Measurements from ENCODE around the gene PLXDC2.

PLXDC2 gene

DNA sequence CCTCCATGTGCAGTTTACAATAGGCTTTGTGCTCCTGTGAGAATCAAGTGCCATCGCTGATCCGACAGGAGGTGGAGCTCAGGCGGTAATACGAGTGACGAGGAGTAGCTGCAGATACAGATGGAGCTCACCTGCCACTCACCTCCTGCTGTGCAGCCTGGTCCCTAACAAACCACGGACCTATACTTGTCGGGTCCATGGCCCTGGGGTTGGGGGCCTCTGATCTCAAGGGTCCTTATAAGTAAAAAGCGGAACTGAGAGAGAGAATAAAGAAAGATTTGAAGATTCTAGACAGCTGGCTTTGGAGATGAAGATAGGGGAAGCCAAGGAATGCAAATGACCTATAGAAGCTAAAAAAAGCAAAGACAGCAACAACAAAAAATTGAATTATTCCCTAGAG lies 130.6 kb downstream of the PLXDC2 start:
- Histone ChIP-seq H2BK120ac (ENCODE audit: low read depth, low read length) (no peak overlapping the region), H3K79me1 (ENCODE audit: low read length) (no peaks in the 10 kb centered on the region), H3K4ac (ENCODE audit: low read depth, low read length) (no peak overlapping the region), H3K79me2 (ENCODE audit: control insufficient read depth, insufficient read depth, low read length) (no peaks in the 10 kb centered on the region), H4K8ac (ENCODE audit: low read depth, low read length) (no peak overlapping the region), H3K23ac (ENCODE audit: low read length) (no peak overlapping the region), H3K36me3 (ENCODE audit: control insufficient read depth, insufficient read depth, low read length) (no peaks in the 10 kb centered on the region), H2BK15ac (replicated peaks; ENCODE audit: low read depth) (no peak overlapping the region), H4K5ac (ENCODE audit: low read length) (no peak overlapping the region), H3K4me2 (ENCODE audit: low read length) (no peak overlapping the region), H3K56ac (ENCODE audit: low read length) (no peak overlapping the region), H3K9ac (ENCODE audit: low read length) (no peak overlapping the region), H3K4me3 (ENCODE audit: low read length) (no peak overlapping the region), H3K27me3 (ENCODE audit: insufficient read depth, low read length, poor library complexity) (no peaks in the 10 kb centered on the region), H3K18ac (ENCODE audit: low read length) (no peak overlapping the region), H2AK5ac (ENCODE audit: low read length) (no peak overlapping the region), H2BK5ac (ENCODE audit: low read length) (no peak overlapping the region), H3K27ac (ENCODE audit: low read depth, low read length) (no peak overlapping the region), H3K4me1 (ENCODE audit: control insufficient read depth, low read depth, low read length) (no peaks in the 10 kb centered on the region)
- no CpG with 5 or more reads among the region's 8 CpGs for WGBS (ENCODE audit: extremely low coverage, insufficient coverage, low lambda C conversion rate)
- no peak for DNase-seq

DNA sequence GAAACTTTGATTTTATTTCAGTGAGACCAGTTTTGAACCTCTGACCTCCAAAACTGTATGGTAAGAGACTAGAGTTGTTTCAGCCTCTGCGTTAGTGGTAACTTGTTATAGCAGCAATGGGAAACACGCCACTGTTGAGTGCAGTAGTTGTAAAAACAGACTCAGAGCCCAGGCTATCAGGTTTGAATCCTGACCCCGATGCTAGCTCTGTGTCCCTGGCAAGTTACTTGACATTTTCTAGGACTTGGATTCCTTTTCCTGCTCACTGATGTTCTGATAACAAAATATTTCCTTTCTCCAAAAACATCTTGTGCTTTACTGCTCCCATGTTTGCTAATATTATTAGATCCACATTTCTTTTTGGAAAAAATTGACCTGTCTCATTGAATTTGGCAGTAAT lies 131.0 kb downstream of the PLXDC2 start:
- WGBS (ENCODE audit: extremely low coverage, insufficient coverage, low lambda C conversion rate) = no CpG with 5 or more reads among the region's 3 CpGs
- Histone ChIP-seq H2BK5ac (ENCODE audit: low read length) (no peak overlapping the region), H3K4me1 (ENCODE audit: control insufficient read depth, low read depth, low read length) (no peaks in the 10 kb centered on the region)

GRCh38 chr10:19947656-19948055 lies 131.4 kb downstream of the PLXDC2 start:
- H3K4ac ChIP-seq (ENCODE audit: low read depth, low read length) = no peak overlapping the region
- H3K4me3 ChIP-seq (ENCODE audit: low read length) = no peak overlapping the region
- H2AK5ac ChIP-seq (ENCODE audit: low read length) = no peak overlapping the region
- H3K9ac ChIP-seq (ENCODE audit: low read length) = no peak overlapping the region
- no peaks in the 10 kb centered on the region for H3K79me1 ChIP-seq (ENCODE audit: low read length)
- H2BK120ac ChIP-seq (ENCODE audit: low read depth, low read length) = no peak overlapping the region
- H2BK5ac ChIP-seq (ENCODE audit: low read length) = no peak overlapping the region
- no peaks in the 10 kb centered on the region for H3K36me3 ChIP-seq (ENCODE audit: control insufficient read depth, insufficient read depth, low read length)
- no CpG with 5 or more reads among the region's 2 CpGs for WGBS (ENCODE audit: extremely low coverage, insufficient coverage, low lambda C conversion rate)
- no peak overlapping the region for H3K27ac ChIP-seq (ENCODE audit: low read depth, low read length)
- no peak overlapping the region for H2BK15ac ChIP-seq (replicated peaks; ENCODE audit: low read depth)
- no peaks in the 10 kb centered on the region for H3K27me3 ChIP-seq (ENCODE audit: insufficient read depth, low read length, poor library complexity)
- no peak overlapping the region for H3K4me2 ChIP-seq (ENCODE audit: low read length)
- H3K18ac ChIP-seq (ENCODE audit: low read length) = no peak overlapping the region
- no peak overlapping the region for H4K5ac ChIP-seq (ENCODE audit: low read length)
- no peak overlapping the region for H3K56ac ChIP-seq (ENCODE audit: low read length)
- H4K8ac ChIP-seq (ENCODE audit: low read depth, low read length) = no peak overlapping the region
- H3K4me1 ChIP-seq (ENCODE audit: control insufficient read depth, low read depth, low read length) = no peaks in the 10 kb centered on the region
- no peak overlapping the region for H3K23ac ChIP-seq (ENCODE audit: low read length)
- no peaks in the 10 kb centered on the region for H3K79me2 ChIP-seq (ENCODE audit: control insufficient read depth, insufficient read depth, low read length)
- no peak for DNase-seq

More for the DNA sequence above, 131.0 kb downstream of the PLXDC2 start:
- no peak overlapping the region for H3K9ac ChIP-seq (ENCODE audit: low read length)
- H2BK15ac ChIP-seq (replicated peaks; ENCODE audit: low read depth) = no peak overlapping the region
- no peak for DNase-seq
- no peak overlapping the region for H4K5ac ChIP-seq (ENCODE audit: low read length)
- H2AK5ac ChIP-seq (ENCODE audit: low read length) = no peak overlapping the region
- H3K27ac ChIP-seq (ENCODE audit: low read depth, low read length) = no peak overlapping the region
- no peaks in the 10 kb centered on the region for H3K79me2 ChIP-seq (ENCODE audit: control insufficient read depth, insufficient read depth, low read length)
- no peak overlapping the region for H3K23ac ChIP-seq (ENCODE audit: low read length)
- H3K56ac ChIP-seq (ENCODE audit: low read length) = no peak overlapping the region
- H3K18ac ChIP-seq (ENCODE audit: low read length) = no peak overlapping the region
- no peak overlapping the region for H3K4ac ChIP-seq (ENCODE audit: low read depth, low read length)
- no peaks in the 10 kb centered on the region for H3K79me1 ChIP-seq (ENCODE audit: low read length)
- no peak overlapping the region for H2BK120ac ChIP-seq (ENCODE audit: low read depth, low read length)
- H3K27me3 ChIP-seq (ENCODE audit: insufficient read depth, low read length, poor library complexity) = no peaks in the 10 kb centered on the region
- no peaks in the 10 kb centered on the region for H3K36me3 ChIP-seq (ENCODE audit: control insufficient read depth, insufficient read depth, low read length)
- H3K4me3 ChIP-seq (ENCODE audit: low read length) = no peak overlapping the region
- no peak overlapping the region for H3K4me2 ChIP-seq (ENCODE audit: low read length)
- H4K8ac ChIP-seq (ENCODE audit: low read depth, low read length) = no peak overlapping the region

- Histone ChIP-seq H3K4ac (ENCODE audit: low read depth, low read length) (no peak overlapping the region), H3K4me3 (ENCODE audit: low read length) (no peak overlapping the region), H3K79me2 (ENCODE audit: control insufficient read depth, insufficient read depth, low read length) (no peaks in the 10 kb centered on the region), H3K79me1 (ENCODE audit: low read length) (peaks cover 2% of the 10 kb centered on the region), H4K8ac (ENCODE audit: low read depth, low read length) (no peak overlapping the region), H3K56ac (ENCODE audit: low read length) (no peak overlapping the region), H3K36me3 (ENCODE audit: control insufficient read depth, insufficient read depth, low read length) (no peaks in the 10 kb centered on the region), H2BK5ac (ENCODE audit: low read length) (no peak overlapping the region), H3K18ac (ENCODE audit: low read length) (no peak overlapping the region), H3K27me3 (ENCODE audit: insufficient read depth, low read length, poor library complexity) (no peaks in the 10 kb centered on the region), H3K27ac (ENCODE audit: low read depth, low read length) (no peak overlapping the region), H3K23ac (ENCODE audit: low read length) (no peak overlapping the region), H2AK5ac (ENCODE audit: low read length) (no peak overlapping the region), H2BK15ac (replicated peaks; ENCODE audit: low read depth) (no peak overlapping the region), H2BK120ac (ENCODE audit: low read depth, low read length) (no peak overlapping the region), H3K4me2 (ENCODE audit: low read length) (no peak overlapping the region), H3K9ac (ENCODE audit: low read length) (no peak overlapping the region), H4K5ac (ENCODE audit: low read length) (no peak overlapping the region), H3K4me1 (ENCODE audit: control insufficient read depth, low read depth, low read length) (no peaks in the 10 kb centered on the region)
- DNase-seq = no peak
- 100% methylated on average over 1 of the region's 7 CpGs for WGBS (ENCODE audit: extremely low coverage, insufficient coverage, low lambda C conversion rate)
Measured at GRCh38 chr10:19952224-19953010, 136.2 kb downstream of the PLXDC2 start.

- no peak overlapping the region for H2BK5ac ChIP-seq (ENCODE audit: low read length)
- no peak overlapping the region for H3K56ac ChIP-seq (ENCODE audit: low read length)
- peaks cover 2% of the 10 kb centered on the region for H3K79me1 ChIP-seq (ENCODE audit: low read length)
- no peak overlapping the region for H2BK15ac ChIP-seq (replicated peaks; ENCODE audit: low read depth)
- DNase-seq = no peak
- no peak overlapping the region for H3K4me3 ChIP-seq (ENCODE audit: low read length)
- no peak overlapping the region for H2BK120ac ChIP-seq (ENCODE audit: low read depth, low read length)
- H2AK5ac ChIP-seq (ENCODE audit: low read length) = no peak overlapping the region
- no peak overlapping the region for H4K8ac ChIP-seq (ENCODE audit: low read depth, low read length)
- H3K27me3 ChIP-seq (ENCODE audit: insufficient read depth, low read length, poor library complexity) = no peaks in the 10 kb centered on the region
- H3K4me2 ChIP-seq (ENCODE audit: low read length) = no peak overlapping the region
- H3K9ac ChIP-seq (ENCODE audit: low read length) = no peak overlapping the region
- H3K4ac ChIP-seq (ENCODE audit: low read depth, low read length) = no peak overlapping the region
- no peaks in the 10 kb centered on the region for H3K36me3 ChIP-seq (ENCODE audit: control insufficient read depth, insufficient read depth, low read length)
- H3K79me2 ChIP-seq (ENCODE audit: control insufficient read depth, insufficient read depth, low read length) = no peaks in the 10 kb centered on the region
- no peak overlapping the region for H3K18ac ChIP-seq (ENCODE audit: low read length)
- WGBS (ENCODE audit: extremely low coverage, insufficient coverage, low lambda C conversion rate) = no CpG with 5 or more reads among the region's 2 CpGs
- no peak overlapping the region for H4K5ac ChIP-seq (ENCODE audit: low read length)
- no peaks in the 10 kb centered on the region for H3K4me1 ChIP-seq (ENCODE audit: control insufficient read depth, low read depth, low read length)
- H3K23ac ChIP-seq (ENCODE audit: low read length) = no peak overlapping the region
- no peak overlapping the region for H3K27ac ChIP-seq (ENCODE audit: low read depth, low read length)
Measured at GRCh38 chr10:19954601-19955000, 138.4 kb downstream of the PLXDC2 start.

- no peak overlapping the region for H4K8ac ChIP-seq (ENCODE audit: low read depth, low read length)
Measured at GRCh38 chr10:19956516-19957032, 140.3 kb downstream of the PLXDC2 start.

More at GRCh38 chr10:19956516-19957032, 140.3 kb downstream of the PLXDC2 start:
- no peak overlapping the region for H3K9ac ChIP-seq (ENCODE audit: low read length)
- no peak overlapping the region for H3K4me3 ChIP-seq (ENCODE audit: low read length)
- no peak for DNase-seq
- H4K5ac ChIP-seq (ENCODE audit: low read length) = no peak overlapping the region
- no peak overlapping the region for H2AK5ac ChIP-seq (ENCODE audit: low read length)
- no peak overlapping the region for H3K23ac ChIP-seq (ENCODE audit: low read length)
- H3K79me1 ChIP-seq (ENCODE audit: low read length) = peaks cover 2% of the 10 kb centered on the region
- no peak overlapping the region for H3K4me2 ChIP-seq (ENCODE audit: low read length)
- no peak overlapping the region for H3K56ac ChIP-seq (ENCODE audit: low read length)
- H2BK15ac ChIP-seq (replicated peaks; ENCODE audit: low read depth) = no peak overlapping the region
- H2BK5ac ChIP-seq (ENCODE audit: low read length) = no peak overlapping the region
- no peaks in the 10 kb centered on the region for H3K4me1 ChIP-seq (ENCODE audit: control insufficient read depth, low read depth, low read length)
- H3K4ac ChIP-seq (ENCODE audit: low read depth, low read length) = no peak overlapping the region
- no peak overlapping the region for H3K18ac ChIP-seq (ENCODE audit: low read length)
- no peaks in the 10 kb centered on the region for H3K36me3 ChIP-seq (ENCODE audit: control insufficient read depth, insufficient read depth, low read length)
- no peak overlapping the region for H3K27ac ChIP-seq (ENCODE audit: low read depth, low read length)
- no peaks in the 10 kb centered on the region for H3K79me2 ChIP-seq (ENCODE audit: control insufficient read depth, insufficient read depth, low read length)
- no peak overlapping the region for H2BK120ac ChIP-seq (ENCODE audit: low read depth, low read length)
- H3K27me3 ChIP-seq (ENCODE audit: insufficient read depth, low read length, poor library complexity) = no peaks in the 10 kb centered on the region
- no CpG with 5 or more reads among the region's 2 CpGs for WGBS (ENCODE audit: extremely low coverage, insufficient coverage, low lambda C conversion rate)

Measured in mesendoderm (in vitro differentiated cells).